Kidney epithelial cell (primary cell): ENCODE data around the gene CYP20A1. TPM values are rescaled to one million over a fixed set of nuclear protein-coding genes. Genes with fewer than 3 reads are reported as not detected.
"Not testable (repeated sequence)": the region's sequence is repeated elsewhere in the genome, so short reads cannot be mapped to it uniquely, and the experiment has no call there.

Source experiments
- DNase-seq: peaks from one replicate; pipeline ENCODE4 v3.0.0-alpha.2; 2010; ENCODE audit warnings: low read depth
- H3K27me3 ChIP-seq: 2 replicates; pipeline ENCODE4 v1.6.0; 2011; ENCODE audit warnings: low read length; ENCODE audit not compliant: control insufficient read depth, insufficient read depth
- H3K36me3 ChIP-seq: 2 replicates; pipeline ENCODE4 v1.5.1; 2011; ENCODE audit warnings: low read length; ENCODE audit not compliant: control insufficient read depth, insufficient read depth
- H3K4me3 ChIP-seq: 2 replicates; pipeline ENCODE4 v1.5.1; 2011; ENCODE audit warnings: low read depth, mild to moderate bottlenecking, control low read depth, low read length
- total RNA-seq: library from RNA; depleted of rRNA; stranded (reverse); fragments of >200 nt; gene quantifications from 2 replicates; pipeline ENCODE4 v1.2.3, GENCODE V29; 2015
- TF ChIP-seq, protein P1 (sequence below): IDR thresholded peaks from 2 replicates; pipeline ENCODE4 v1.5.1; 2011; ENCODE audit warnings: mild to moderate bottlenecking, moderate library complexity, low read length, control low read depth, inconsistent platforms; ENCODE audit not compliant: insufficient read depth, poor library complexity, severe bottlenecking

Gene CYP20A1
- total RNA-seq, 1 donor from 2014 or later, result 24.9 TPM

DNA sequence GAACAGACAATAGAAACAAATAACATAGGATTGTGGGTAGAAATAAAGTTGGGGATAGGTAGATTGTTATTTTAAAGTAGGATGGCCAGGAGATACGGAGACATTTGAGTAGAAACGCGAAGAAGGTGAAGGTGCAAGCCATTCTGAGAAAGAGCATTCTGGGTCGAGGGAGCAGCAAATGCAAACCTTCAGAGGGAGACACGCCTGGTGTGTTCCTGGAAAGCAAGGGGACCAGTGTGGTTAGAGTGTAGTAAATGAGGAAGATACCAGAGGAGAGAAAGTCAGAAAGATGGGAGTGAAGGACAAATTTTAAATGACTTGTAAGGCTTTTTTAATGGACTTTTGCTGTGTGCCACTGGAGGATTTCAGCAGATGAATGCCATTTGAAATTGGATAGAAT, 1.7 kb downstream of the CYP20A1 start:
- Histone ChIP-seq H3K4me3 (no peak overlapping the region), H3K27me3 (no peaks in the 10 kb centered on the region), H3K36me3 (no peaks in the 10 kb centered on the region)
- TF ChIP-seq, protein P1, sequence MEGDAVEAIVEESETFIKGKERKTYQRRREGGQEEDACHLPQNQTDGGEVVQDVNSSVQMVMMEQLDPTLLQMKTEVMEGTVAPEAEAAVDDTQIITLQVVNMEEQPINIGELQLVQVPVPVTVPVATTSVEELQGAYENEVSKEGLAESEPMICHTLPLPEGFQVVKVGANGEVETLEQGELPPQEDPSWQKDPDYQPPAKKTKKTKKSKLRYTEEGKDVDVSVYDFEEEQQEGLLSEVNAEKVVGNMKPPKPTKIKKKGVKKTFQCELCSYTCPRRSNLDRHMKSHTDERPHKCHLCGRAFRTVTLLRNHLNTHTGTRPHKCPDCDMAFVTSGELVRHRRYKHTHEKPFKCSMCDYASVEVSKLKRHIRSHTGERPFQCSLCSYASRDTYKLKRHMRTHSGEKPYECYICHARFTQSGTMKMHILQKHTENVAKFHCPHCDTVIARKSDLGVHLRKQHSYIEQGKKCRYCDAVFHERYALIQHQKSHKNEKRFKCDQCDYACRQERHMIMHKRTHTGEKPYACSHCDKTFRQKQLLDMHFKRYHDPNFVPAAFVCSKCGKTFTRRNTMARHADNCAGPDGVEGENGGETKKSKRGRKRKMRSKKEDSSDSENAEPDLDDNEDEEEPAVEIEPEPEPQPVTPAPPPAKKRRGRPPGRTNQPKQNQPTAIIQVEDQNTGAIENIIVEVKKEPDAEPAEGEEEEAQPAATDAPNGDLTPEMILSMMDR, result no peak
- DNase-seq, result no peak

DNA sequence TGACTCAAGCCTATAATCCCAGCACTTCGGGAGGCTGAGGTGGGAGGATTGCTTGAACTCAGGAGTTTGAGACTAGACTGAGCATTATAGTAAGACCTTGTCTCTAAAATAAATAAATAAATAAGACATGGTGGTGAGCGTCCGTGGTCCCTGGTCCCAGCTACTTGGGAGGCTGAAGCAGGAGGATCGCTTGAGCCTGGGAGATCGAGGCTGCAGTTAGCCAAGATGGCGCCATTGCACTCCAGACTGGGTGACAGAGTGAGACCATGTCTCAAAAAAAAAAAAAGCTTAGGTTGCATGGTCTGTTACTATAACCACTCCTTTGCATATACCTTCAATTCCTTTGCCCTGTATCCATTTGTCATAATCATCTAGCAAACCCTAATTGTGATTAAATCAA, 3.7 kb downstream of the CYP20A1 start:
- DNase-seq, result no peak
- TF ChIP-seq, protein P1, result no peak
- H3K4me3 ChIP-seq, result no peak overlapping the region
- no peaks in the 10 kb centered on the region for H3K27me3 ChIP-seq
- no peaks in the 10 kb centered on the region for H3K36me3 ChIP-seq

DNA sequence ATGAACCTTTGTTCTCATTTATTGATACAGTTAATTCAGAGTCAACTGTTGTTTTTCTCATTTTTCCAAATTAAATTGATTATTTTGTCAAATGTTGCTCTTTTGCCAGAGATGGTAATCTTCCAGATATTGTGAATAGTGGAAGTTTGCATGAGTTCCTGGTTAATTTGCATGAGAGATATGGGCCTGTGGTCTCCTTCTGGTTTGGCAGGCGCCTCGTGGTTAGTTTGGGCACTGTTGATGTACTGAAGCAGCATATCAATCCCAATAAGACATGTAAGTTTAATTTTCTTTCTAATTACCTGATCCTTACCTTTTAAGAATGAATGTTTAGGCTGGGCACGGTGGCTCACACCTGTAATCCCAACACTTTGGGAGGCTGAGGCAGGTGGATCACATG, 7.8 kb downstream of the CYP20A1 start:
- Histone ChIP-seq H3K27me3 (no peaks in the 10 kb centered on the region), H3K36me3 (no peaks in the 10 kb centered on the region), H3K4me3 (no peak overlapping the region)
- TF ChIP-seq, protein P1, result no peak
- no peak for DNase-seq

DNA sequence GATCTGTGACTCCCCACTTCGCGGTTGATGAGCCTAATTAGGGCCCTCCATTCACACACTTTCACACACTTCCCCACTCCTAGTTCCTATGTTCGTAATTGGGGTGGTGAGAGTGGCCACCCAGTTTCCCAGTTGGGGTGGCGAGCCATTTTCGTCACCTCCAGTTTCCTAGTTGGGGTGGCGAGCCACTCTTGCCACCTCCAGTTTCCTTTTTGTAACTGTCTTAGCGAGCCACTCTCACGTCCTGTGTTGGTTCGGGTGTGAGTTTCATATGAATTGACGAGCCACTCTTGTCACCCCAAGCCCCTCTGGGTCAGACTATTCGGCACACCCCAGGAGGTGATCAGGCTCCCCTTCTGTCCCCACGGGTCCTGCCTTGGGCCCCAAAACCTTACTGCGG, 14.0 kb downstream of the CYP20A1 start:
- H3K36me3 ChIP-seq, result no peaks in the 10 kb centered on the region
- TF ChIP-seq, protein P1, result no peak
- H3K27me3 ChIP-seq, result no peaks in the 10 kb centered on the region

DNA sequence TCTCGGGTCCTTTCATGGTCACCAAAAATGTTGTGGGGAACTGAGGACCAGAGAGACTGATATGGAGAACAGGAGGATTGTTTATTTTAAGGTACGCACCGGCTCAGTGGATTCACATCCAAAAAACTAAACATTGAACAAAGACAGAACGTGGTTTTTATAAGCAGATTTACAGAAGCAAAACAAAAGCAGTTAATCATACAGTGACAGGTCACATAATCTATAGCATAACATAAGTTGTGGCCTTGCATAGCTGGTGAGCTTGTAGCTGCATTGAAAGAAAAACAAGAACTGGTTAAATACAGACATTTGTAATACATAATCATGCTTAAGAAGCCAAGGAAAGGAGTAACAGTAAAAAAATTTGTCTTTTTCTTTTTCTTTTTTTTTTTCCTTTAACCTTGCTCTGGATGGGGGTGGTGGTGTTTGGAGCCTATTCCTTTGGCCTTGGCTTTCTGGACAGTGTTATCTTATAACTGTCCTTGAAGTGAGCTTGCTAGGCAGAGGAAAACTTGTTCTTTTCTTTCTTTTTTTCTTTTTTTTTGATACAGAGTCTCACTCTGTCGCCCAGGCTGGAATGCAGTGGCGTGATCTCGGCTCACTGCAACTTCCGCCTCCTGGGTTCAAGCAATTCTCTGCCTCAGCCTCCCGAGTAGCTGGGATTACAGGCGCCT, 14.7 kb downstream of the CYP20A1 start:
- not testable (repeated sequence) for H3K36me3 ChIP-seq, DNase-seq, H3K4me3 ChIP-seq, H3K27me3 ChIP-seq

More for the DNA sequence above, 14.0 kb downstream of the CYP20A1 start:
- no peak overlapping the region for H3K4me3 ChIP-seq
- DNase-seq, result no peak

DNA sequence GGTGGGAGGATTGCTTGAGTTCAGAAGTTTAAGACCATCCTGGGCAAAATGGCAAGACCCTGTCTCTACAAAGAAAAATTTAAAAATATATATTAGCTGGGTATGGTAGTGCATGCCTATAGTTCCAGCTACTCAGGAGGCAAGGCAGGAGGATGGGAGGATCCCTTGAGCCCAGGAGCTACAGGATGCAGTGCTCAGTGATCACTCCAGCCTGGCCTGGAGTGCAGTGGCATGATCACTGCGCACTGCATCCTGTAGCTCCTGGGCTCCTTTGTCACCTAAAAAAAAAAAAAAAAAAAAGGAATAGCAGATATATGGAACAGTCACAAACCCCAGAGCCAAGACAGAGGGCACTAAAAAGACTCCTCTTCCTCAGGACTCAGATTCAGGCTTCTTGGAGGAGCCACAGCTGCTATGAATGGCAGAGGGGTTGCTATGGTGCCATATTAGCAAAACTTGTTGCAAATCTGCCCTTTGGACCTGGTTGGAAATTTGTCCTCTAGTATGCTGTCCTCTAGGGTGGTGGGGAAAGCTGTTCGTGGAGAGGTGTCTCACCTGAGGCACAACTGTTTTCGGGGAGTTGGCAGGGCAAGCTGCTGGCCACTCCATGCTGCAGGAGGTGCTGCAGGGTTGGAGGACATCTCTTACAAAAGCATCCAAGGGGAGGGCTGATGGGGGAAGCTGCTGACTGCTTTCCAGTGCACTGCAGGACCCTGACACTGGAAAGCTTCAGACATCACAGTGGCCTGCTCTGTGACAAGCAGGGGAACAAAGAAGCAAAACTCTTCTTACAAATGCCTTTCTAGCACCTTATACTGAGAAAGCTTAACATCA, 22.7 kb downstream of the CYP20A1 start:
- TF ChIP-seq, protein P1, result no peak
- DNase-seq, result no peak
- Histone ChIP-seq H3K27me3 (no peaks in the 10 kb centered on the region), H3K4me3 (no peak overlapping the region), H3K36me3 (no peaks in the 10 kb centered on the region)
